SK-N-SH treated with all-trans-retinoic acid at 6 μM for 48 hours (cell line): Measurements from ENCODE around the gene POMGNT2.

Source experiments
- BACH2 ChIP-seq: fragments of 250-450 bp; sonication (Bioruptor Pico); IDR thresholded peaks from 2 replicates; pipeline ENCODE4 v1.9.0; 2021; ENCODE audit warnings: mild to moderate bottlenecking, borderline replicate concordance
- ESRRG ChIP-seq: fragments of 250-450 bp; sonication (Bioruptor Pico); IDR thresholded peaks from 2 replicates; pipeline ENCODE4 v1.6.1; 2021; ENCODE audit warnings: mild to moderate bottlenecking
- GLIS3 ChIP-seq: fragments of 250-450 bp; sonication (Bioruptor Pico); IDR thresholded peaks from 2 replicates; pipeline ENCODE4 v1.5.0; 2020; ENCODE audit warnings: mild to moderate bottlenecking, moderate library complexity
- TOX ChIP-seq: fragments of 250-450 bp; sonication (Bioruptor Pico); IDR thresholded peaks from 2 replicates; pipeline ENCODE4 v1.8.0; 2021; ENCODE audit warnings: mild to moderate bottlenecking, moderate library complexity, borderline replicate concordance
- ZFP30 ChIP-seq: fragments of 450-650 bp; formaldehyde crosslinking; IDR thresholded peaks from 2 replicates; pipeline ENCODE4 v1.5.0; 2022; ENCODE audit warnings: mild to moderate bottlenecking, moderate library complexity
- TF ChIP-seq, protein P1 (sequence below): fragments of 250-450 bp; sonication (Bioruptor Pico); IDR thresholded peaks from 2 replicates; pipeline ENCODE4 v1.8.0; 2020; ENCODE audit warnings: mild to moderate bottlenecking, moderate library complexity, borderline replicate concordance
- TF ChIP-seq, protein P2 (sequence below): fragments of 250-450 bp; sonication (Bioruptor Pico); IDR thresholded peaks from 2 replicates; pipeline ENCODE4 v1.5.1; 2020; ENCODE audit warnings: low read depth, mild to moderate bottlenecking, moderate library complexity

DNA sequence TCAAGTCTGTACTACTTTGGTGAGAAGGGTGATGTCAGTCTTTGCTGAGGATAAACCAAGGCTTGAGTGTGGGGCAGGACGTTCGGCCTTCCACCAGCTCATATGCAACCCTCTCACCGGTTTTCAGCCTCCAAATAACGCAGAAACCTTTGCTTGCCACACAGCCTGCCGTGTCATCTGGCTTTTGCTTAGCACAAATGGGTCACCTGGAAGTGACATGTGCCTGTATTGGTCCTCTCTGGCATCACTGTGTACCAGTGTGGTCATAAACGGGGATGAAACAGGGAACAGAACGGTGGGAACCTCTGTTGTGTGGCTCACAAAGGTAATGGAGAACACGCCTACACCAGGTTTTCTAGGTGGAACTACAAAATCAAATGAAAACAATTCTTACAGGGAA is 7.1 kb downstream of the POMGNT2 start:
- no peak for TF ChIP-seq ESRRG (CRISPR knock-in tag)
- TF ChIP-seq, protein P1, sequence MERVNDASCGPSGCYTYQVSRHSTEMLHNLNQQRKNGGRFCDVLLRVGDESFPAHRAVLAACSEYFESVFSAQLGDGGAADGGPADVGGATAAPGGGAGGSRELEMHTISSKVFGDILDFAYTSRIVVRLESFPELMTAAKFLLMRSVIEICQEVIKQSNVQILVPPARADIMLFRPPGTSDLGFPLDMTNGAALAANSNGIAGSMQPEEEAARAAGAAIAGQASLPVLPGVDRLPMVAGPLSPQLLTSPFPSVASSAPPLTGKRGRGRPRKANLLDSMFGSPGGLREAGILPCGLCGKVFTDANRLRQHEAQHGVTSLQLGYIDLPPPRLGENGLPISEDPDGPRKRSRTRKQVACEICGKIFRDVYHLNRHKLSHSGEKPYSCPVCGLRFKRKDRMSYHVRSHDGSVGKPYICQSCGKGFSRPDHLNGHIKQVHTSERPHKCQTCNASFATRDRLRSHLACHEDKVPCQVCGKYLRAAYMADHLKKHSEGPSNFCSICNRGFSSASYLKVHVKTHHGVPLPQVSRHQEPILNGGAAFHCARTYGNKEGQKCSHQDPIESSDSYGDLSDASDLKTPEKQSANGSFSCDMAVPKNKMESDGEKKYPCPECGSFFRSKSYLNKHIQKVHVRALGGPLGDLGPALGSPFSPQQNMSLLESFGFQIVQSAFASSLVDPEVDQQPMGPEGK: no peak
- TF ChIP-seq, protein P2, sequence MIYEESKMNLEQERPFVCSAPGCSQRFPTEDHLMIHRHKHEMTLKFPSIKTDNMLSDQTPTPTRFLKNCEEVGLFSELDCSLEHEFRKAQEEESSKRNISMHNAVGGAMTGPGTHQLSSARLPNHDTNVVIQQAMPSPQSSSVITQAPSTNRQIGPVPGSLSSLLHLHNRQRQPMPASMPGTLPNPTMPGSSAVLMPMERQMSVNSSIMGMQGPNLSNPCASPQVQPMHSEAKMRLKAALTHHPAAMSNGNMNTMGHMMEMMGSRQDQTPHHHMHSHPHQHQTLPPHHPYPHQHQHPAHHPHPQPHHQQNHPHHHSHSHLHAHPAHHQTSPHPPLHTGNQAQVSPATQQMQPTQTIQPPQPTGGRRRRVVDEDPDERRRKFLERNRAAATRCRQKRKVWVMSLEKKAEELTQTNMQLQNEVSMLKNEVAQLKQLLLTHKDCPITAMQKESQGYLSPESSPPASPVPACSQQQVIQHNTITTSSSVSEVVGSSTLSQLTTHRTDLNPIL (CRISPR knock-in tag): no peak
- TF ChIP-seq TOX (CRISPR knock-in tag): no peak
- no peak for TF ChIP-seq ZFP30 (CRISPR knock-in tag)
- TF ChIP-seq GLIS3 (CRISPR knock-in tag): no peak
- no peak for TF ChIP-seq BACH2 (CRISPR knock-in tag)
